ENCODE results near the gene ELMO1. TPM values are rescaled to one million over a fixed set of nuclear protein-coding genes. Genes with fewer than 3 reads are reported as not detected.

ELMO1 gene
- total and polyA plus RNA-seq, 2 experiments from 2014 or later: 19.7 to 28.7 TPM

GRCh38 chr7:37310327-37311080 lies 138.2 kb downstream of the ELMO1 start:
- H2AFZ ChIP-seq: no peak overlapping the region
- no peaks in the 10 kb centered on the region for H3K79me2 ChIP-seq
- no peaks in the 10 kb centered on the region for H4K20me1 ChIP-seq (ENCODE audit: insufficient read depth, poor library complexity, severe bottlenecking)
- no peak overlapping the region for H3K4me3 ChIP-seq
- WGBS (ENCODE audit: low lambda C conversion rate, missing lambda C conversion rate): 76% methylated on average over 3 of the region's 3 CpGs
- H3K4me2 ChIP-seq: no peak overlapping the region
- no peaks in the 10 kb centered on the region for H3K9me3 ChIP-seq (ENCODE audit: low read depth)
- no peaks in the 10 kb centered on the region for H3K36me3 ChIP-seq (replicated peaks; ENCODE audit: insufficient read depth, low read depth)
- H3K4me1 ChIP-seq (ENCODE audit: insufficient read depth): no peaks in the 10 kb centered on the region
- TF ChIP-seq CTCF (IDR thresholded peaks at IDR 0.05; ENCODE audit: poor library complexity): no peak
- TF ChIP-seq EZH2phosphoT487 (IDR thresholded peaks at IDR 0.05; ENCODE audit: low read depth, severe bottlenecking, unreplicated experiment): no peak
- TF ChIP-seq EZH2 (IDR thresholded peaks at IDR 0.05; ENCODE audit: borderline replicate concordance): no peak
- no peaks in the 10 kb centered on the region for H3K27me3 ChIP-seq
- H3K27ac ChIP-seq: peak overlapping the region; percentile 13
- no peaks in the 10 kb centered on the region for H3K9me2 ChIP-seq (replicated peaks; ENCODE audit: insufficient read depth)
- no peak for DNase-seq (ENCODE audit: low spot score)

GRCh38 chr7:37309493-37309892 lies 139.2 kb downstream of the ELMO1 start:
- 90% methylated on average over 3 of the region's 3 CpGs for WGBS (ENCODE audit: low lambda C conversion rate, missing lambda C conversion rate)
- no peak overlapping the region for H3K27ac ChIP-seq

GRCh38 chr7:37304921-37305320 lies 143.7 kb downstream of the ELMO1 start:
- H3K27ac ChIP-seq: no peak overlapping the region

More at GRCh38 chr7:37309493-37309892, 139.2 kb downstream of the ELMO1 start:
- no peak overlapping the region for H3K4me3 ChIP-seq
- no peaks in the 10 kb centered on the region for H3K9me2 ChIP-seq (replicated peaks; ENCODE audit: insufficient read depth)
- no peak overlapping the region for H2AFZ ChIP-seq
- no peaks in the 10 kb centered on the region for H3K4me1 ChIP-seq (ENCODE audit: insufficient read depth)
- no peak for DNase-seq (ENCODE audit: low spot score)
- no peaks in the 10 kb centered on the region for H4K20me1 ChIP-seq (ENCODE audit: insufficient read depth, poor library complexity, severe bottlenecking)
- TF ChIP-seq CTCF (IDR thresholded peaks at IDR 0.05; ENCODE audit: poor library complexity) (no peak), EZH2phosphoT487 (IDR thresholded peaks at IDR 0.05; ENCODE audit: low read depth, severe bottlenecking, unreplicated experiment) (no peak), EZH2 (IDR thresholded peaks at IDR 0.05; ENCODE audit: borderline replicate concordance) (no peak)
- H3K9me3 ChIP-seq (ENCODE audit: low read depth): no peaks in the 10 kb centered on the region
- H3K27me3 ChIP-seq: no peaks in the 10 kb centered on the region
- no peaks in the 10 kb centered on the region for H3K79me2 ChIP-seq
- no peaks in the 10 kb centered on the region for H3K36me3 ChIP-seq (replicated peaks; ENCODE audit: insufficient read depth, low read depth)
- no peak overlapping the region for H3K4me2 ChIP-seq

More at GRCh38 chr7:37304921-37305320, 143.7 kb downstream of the ELMO1 start:
- Histone ChIP-seq H2AFZ (no peak overlapping the region), H4K20me1 (ENCODE audit: insufficient read depth, poor library complexity, severe bottlenecking) (no peaks in the 10 kb centered on the region), H3K27me3 (no peaks in the 10 kb centered on the region), H3K4me2 (no peak overlapping the region), H3K4me3 (no peak overlapping the region), H3K36me3 (replicated peaks; ENCODE audit: insufficient read depth, low read depth) (no peaks in the 10 kb centered on the region), H3K4me1 (ENCODE audit: insufficient read depth) (no peaks in the 10 kb centered on the region), H3K9me3 (ENCODE audit: low read depth) (no peaks in the 10 kb centered on the region), H3K79me2 (no peaks in the 10 kb centered on the region), H3K9me2 (replicated peaks; ENCODE audit: insufficient read depth) (no peaks in the 10 kb centered on the region)
- TF ChIP-seq CTCF (IDR thresholded peaks at IDR 0.05; ENCODE audit: poor library complexity): no peak
- TF ChIP-seq EZH2phosphoT487 (IDR thresholded peaks at IDR 0.05; ENCODE audit: low read depth, severe bottlenecking, unreplicated experiment): no peak
- no peak for TF ChIP-seq EZH2 (IDR thresholded peaks at IDR 0.05; ENCODE audit: borderline replicate concordance)
- DNase-seq (ENCODE audit: low spot score): no peak
- WGBS (ENCODE audit: low lambda C conversion rate, missing lambda C conversion rate): 93% methylated on average over 3 of the region's 3 CpGs

Measured in hepatocyte (in vitro differentiated cells).